ENCODE data around the gene DSG2. TPM values are rescaled to one million over a fixed set of nuclear protein-coding genes. Genes with fewer than 3 reads are reported as not detected.
A peak's percentile ranks its signal among the peaks of the same experiment; 100 is the strongest.

The DSG2 gene
- total and polyA plus RNA-seq, 2 experiments from 2014 or later, result 67.7 to 105 TPM

GRCh38 chr18:31509571-31509970 lies 11.6 kb downstream of the DSG2 start:
- peaks cover 71% of the 10 kb centered on the region for H3K79me2 ChIP-seq
- DNase-seq (ENCODE audit: low spot score), result no peak
- TF ChIP-seq EZH2 (IDR thresholded peaks at IDR 0.05; ENCODE audit: borderline replicate concordance), result no peak
- TF ChIP-seq EZH2phosphoT487 (IDR thresholded peaks at IDR 0.05; ENCODE audit: low read depth, severe bottlenecking, unreplicated experiment), result no peak
- TF ChIP-seq CTCF (IDR thresholded peaks at IDR 0.05; ENCODE audit: poor library complexity), result no peak
- 76% methylated on average over 3 of the region's 3 CpGs for WGBS (ENCODE audit: low lambda C conversion rate, missing lambda C conversion rate)
- no peak overlapping the region for H3K4me2 ChIP-seq
- no peaks in the 10 kb centered on the region for H3K9me2 ChIP-seq (replicated peaks; ENCODE audit: insufficient read depth)
- H3K27me3 ChIP-seq, result no peaks in the 10 kb centered on the region
- no peak overlapping the region for H2AFZ ChIP-seq
- peaks cover 29% of the 10 kb centered on the region for H3K4me1 ChIP-seq (ENCODE audit: insufficient read depth)
- H3K27ac ChIP-seq, result peak overlapping the region; percentile 57
- H3K4me3 ChIP-seq, result no peak overlapping the region
- no peaks in the 10 kb centered on the region for H3K9me3 ChIP-seq (ENCODE audit: low read depth)
- H3K36me3 ChIP-seq (replicated peaks; ENCODE audit: insufficient read depth, low read depth), result no peaks in the 10 kb centered on the region
- no peaks in the 10 kb centered on the region for H4K20me1 ChIP-seq (ENCODE audit: insufficient read depth, poor library complexity, severe bottlenecking)

GRCh38 chr18:31510319-31510718 lies 12.3 kb downstream of the DSG2 start:
- Histone ChIP-seq H3K9me2 (replicated peaks; ENCODE audit: insufficient read depth) (no peaks in the 10 kb centered on the region), H4K20me1 (ENCODE audit: insufficient read depth, poor library complexity, severe bottlenecking) (no peaks in the 10 kb centered on the region), H3K4me3 (no peak overlapping the region), H3K4me2 (peak overlapping the region; percentile 12), H3K4me1 (ENCODE audit: insufficient read depth) (peaks cover 29% of the 10 kb centered on the region), H3K27ac (peak overlapping the region; percentile 86), H2AFZ (no peak overlapping the region), H3K27me3 (no peaks in the 10 kb centered on the region), H3K36me3 (replicated peaks; ENCODE audit: insufficient read depth, low read depth) (no peaks in the 10 kb centered on the region), H3K9me3 (ENCODE audit: low read depth) (no peaks in the 10 kb centered on the region), H3K79me2 (peaks cover 71% of the 10 kb centered on the region)
- no peak for TF ChIP-seq EZH2phosphoT487 (IDR thresholded peaks at IDR 0.05; ENCODE audit: low read depth, severe bottlenecking, unreplicated experiment)
- TF ChIP-seq CTCF (IDR thresholded peaks at IDR 0.05; ENCODE audit: poor library complexity), result no peak
- no peak for TF ChIP-seq EZH2 (IDR thresholded peaks at IDR 0.05; ENCODE audit: borderline replicate concordance)
- DNase-seq (ENCODE audit: low spot score), result peak; percentile 54

- WGBS (ENCODE audit: low lambda C conversion rate, missing lambda C conversion rate), result 46% methylated on average over 6 of the region's 6 CpGs
Observed at GRCh38 chr18:31511098-31511497, 13.1 kb downstream of the DSG2 start.

More at GRCh38 chr18:31511098-31511497, 13.1 kb downstream of the DSG2 start:
- H3K36me3 ChIP-seq (replicated peaks; ENCODE audit: insufficient read depth, low read depth), result no peaks in the 10 kb centered on the region
- no peak overlapping the region for H3K4me3 ChIP-seq
- TF ChIP-seq EZH2phosphoT487 (IDR thresholded peaks at IDR 0.05; ENCODE audit: low read depth, severe bottlenecking, unreplicated experiment) (no peak), CTCF (IDR thresholded peaks at IDR 0.05; ENCODE audit: poor library complexity) (no peak), EZH2 (IDR thresholded peaks at IDR 0.05; ENCODE audit: borderline replicate concordance) (no peak)
- H3K27ac ChIP-seq, result peak overlapping the region; percentile 86
- H3K9me3 ChIP-seq (ENCODE audit: low read depth), result no peaks in the 10 kb centered on the region
- peak overlapping the region; percentile 12 for H3K4me2 ChIP-seq
- no peaks in the 10 kb centered on the region for H3K9me2 ChIP-seq (replicated peaks; ENCODE audit: insufficient read depth)
- H4K20me1 ChIP-seq (ENCODE audit: insufficient read depth, poor library complexity, severe bottlenecking), result no peaks in the 10 kb centered on the region
- H3K4me1 ChIP-seq (ENCODE audit: insufficient read depth), result peaks cover 29% of the 10 kb centered on the region
- H2AFZ ChIP-seq, result no peak overlapping the region
- H3K27me3 ChIP-seq, result no peaks in the 10 kb centered on the region
- no peak for DNase-seq (ENCODE audit: low spot score)
- H3K79me2 ChIP-seq, result peaks cover 71% of the 10 kb centered on the region
